HG03097 (cell line): ENCODE results near the gene PPP1R10.
"Not testable (repeated sequence)": the region's sequence is repeated elsewhere in the genome, so short reads cannot be mapped to it uniquely, and the experiment has no call there.

Experiments used
- ATAC-seq: cut with Tn5 transposase; IDR thresholded peaks from one replicate; pipeline ENCODE4 v1.9.1; 2021; ENCODE audit not compliant: unreplicated experiment, low FRiP score

PPP1R10 gene

GRCh38 chr6:30600451-30600961 lies 16.5 kb downstream of the PPP1R10 start:
- ATAC-seq: no peak

GRCh38 chr6:30599625-30600324 lies 17.3 kb downstream of the PPP1R10 start:
- ATAC-seq: no peak

GRCh38 chr6:30598912-30599624 lies 18.0 kb downstream of the PPP1R10 start:
- ATAC-seq: no peak

- ATAC-seq: not testable (repeated sequence)
Measured at GRCh38 chr6:30597315-30598144, 19.5 kb downstream of the PPP1R10 start.

- ATAC-seq: no peak
Measured at GRCh38 chr6:30592287-30592686, 24.8 kb downstream of the PPP1R10 start.

GRCh38 chr6:30591008-30591407 lies 26.0 kb downstream of the PPP1R10 start:
- ATAC-seq: no peak

GRCh38 chr6:30590509-30590908 lies 26.5 kb downstream of the PPP1R10 start:
- no peak for ATAC-seq

- ATAC-seq: no peak
Measured at GRCh38 chr6:30589754-30590358, 27.2 kb downstream of the PPP1R10 start.

- no peak for ATAC-seq
Measured at GRCh38 chr6:30583921-30584320, 33.1 kb downstream of the PPP1R10 start.

- ATAC-seq: no peak
Measured at GRCh38 chr6:30578051-30578450, 39.0 kb downstream of the PPP1R10 start.

GRCh38 chr6:30573113-30573512 lies 43.9 kb downstream of the PPP1R10 start:
- no peak for ATAC-seq

- ATAC-seq: no peak
Measured at GRCh38 chr6:30572148-30572547, 44.9 kb downstream of the PPP1R10 start.

GRCh38 chr6:30571762-30572082 lies 45.3 kb downstream of the PPP1R10 start:
- no peak for ATAC-seq

- peak; percentile 88 for ATAC-seq
Measured at GRCh38 chr6:30571075-30571761, 45.8 kb downstream of the PPP1R10 start, which contains the start of gene ABCF1. TSS of gene ABCF1 (plus strand) at chr6:30571442. CDS start at chr6:30571488, 46 bp downstream.

GRCh38 chr6:30570740-30571074 lies 46.3 kb downstream of the PPP1R10 start:
- ATAC-seq: peak; percentile 9

GRCh38 chr6:30570263-30570662 lies 46.8 kb downstream of the PPP1R10 start:
- no peak for ATAC-seq

GRCh38 chr6:30568245-30568644 lies 48.8 kb downstream of the PPP1R10 start:
- ATAC-seq: no peak

GRCh38 chr6:30565772-30566171 lies 51.3 kb downstream of the PPP1R10 start:
- no peak for ATAC-seq

- no peak for ATAC-seq
Measured at GRCh38 chr6:30564114-30564513, 52.9 kb downstream of the PPP1R10 start.
